HG02973 (cell line): ENCODE data around the gene PPP1R13B.

Experiments used
- ATAC-seq: cut with Tn5 transposase; IDR thresholded peaks from one replicate; pipeline ENCODE4 v1.9.1; 2021; ENCODE audit warnings: moderate library complexity; ENCODE audit not compliant: unreplicated experiment

PPP1R13B gene

DNA sequence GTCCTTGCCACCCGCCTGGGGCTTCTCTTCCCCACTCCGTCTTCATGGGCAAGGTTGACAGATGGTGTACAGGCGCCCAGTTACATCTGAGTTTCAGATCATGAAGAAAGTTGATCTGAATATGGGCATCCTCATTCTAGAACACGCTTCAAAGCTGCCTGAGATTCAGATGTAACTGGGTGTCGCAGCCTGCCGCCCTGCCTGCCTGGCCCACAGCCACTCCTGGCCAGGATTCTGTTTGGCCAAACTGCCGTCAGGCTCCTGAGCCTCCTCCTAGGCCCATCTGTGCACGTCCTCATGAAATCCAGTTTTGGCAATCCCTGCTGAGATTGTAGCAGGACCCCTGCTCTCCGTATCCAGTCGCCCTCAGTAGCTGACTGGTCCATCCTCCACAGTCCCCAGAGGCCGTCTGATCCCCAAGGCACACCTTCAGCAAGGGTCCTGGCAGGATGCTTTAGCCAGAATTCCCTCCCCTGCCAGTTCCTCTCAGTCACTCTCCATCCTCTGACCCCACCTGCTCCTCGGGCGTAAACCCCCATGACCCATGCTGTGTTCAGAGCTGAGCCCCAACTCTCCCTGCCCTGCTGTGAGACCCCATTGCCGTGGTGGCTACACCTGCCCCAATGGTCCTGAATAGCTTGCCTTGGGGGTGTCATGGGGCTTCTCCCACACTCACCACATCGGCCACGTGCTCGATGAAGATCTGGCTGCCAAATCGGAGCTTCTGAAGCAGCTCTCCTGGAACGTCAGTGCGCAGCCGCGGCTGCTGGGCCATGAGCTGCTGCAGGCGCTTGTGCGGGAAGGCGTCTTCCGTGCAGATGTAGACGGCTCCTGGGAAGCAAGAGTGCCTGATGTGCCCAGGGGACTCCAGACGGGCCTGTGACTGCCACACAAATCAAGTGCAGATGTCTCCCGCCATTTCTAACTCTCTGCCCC is 144.6 kb downstream of the PPP1R13B start:
- no peak for ATAC-seq

DNA sequence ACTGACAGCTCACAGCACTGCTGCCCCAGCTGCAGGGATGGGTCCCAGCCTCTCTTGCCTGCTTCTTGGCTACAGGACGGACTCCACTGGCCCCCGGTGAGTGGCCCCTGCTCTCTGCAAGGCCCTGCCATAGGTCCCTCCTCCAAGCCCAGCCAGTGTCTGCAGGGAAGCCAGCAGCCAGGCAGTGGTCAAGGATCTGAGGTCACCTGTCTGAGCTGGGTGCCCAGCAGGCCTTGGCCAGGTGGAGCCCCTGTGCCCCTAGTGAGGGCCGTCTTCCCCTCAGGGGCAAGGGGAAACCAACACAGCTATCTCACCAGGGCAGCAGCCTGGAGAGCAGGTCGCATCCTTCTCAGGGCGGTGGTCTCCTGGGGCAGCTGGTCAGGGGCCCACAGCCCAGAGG is 145.3 kb downstream of the PPP1R13B start:
- no peak for ATAC-seq

DNA sequence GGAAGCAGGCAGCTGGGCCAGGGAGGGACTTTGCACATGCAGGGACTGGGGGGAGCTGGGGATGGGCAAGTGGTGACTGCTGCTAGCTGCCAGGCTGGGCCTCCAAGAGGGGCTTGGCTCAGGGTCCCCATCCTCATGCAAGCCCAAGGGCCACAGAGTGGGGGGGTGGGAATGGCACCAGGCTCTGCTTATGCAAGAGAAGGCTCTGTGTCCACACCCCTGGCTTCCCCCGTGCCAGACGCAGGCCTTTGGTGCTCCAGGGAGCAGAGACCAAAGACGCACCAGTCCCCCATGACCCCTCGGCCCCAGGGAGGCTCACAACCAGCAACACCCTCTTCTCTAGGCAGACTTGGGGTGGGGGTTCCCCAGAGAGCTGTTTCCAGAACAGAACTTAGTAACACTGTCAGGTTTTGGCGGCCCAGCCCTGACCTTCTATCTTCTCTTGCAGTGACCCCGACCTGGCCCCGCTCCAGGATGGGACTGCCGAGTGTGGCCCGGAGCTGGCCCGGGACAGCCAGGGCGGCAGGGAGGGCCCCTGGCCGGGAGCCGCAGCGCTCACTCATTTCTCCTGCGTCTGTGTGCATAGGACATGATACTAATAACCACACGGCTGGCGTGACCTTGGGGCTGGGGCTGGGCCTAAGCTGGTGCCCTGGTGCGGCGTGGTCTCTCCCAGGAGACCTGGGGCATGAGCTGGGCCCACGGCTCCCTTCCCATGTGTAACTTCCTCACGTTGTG is 146.5 kb downstream of the PPP1R13B start:
- ATAC-seq = no peak

GRCh38 chr14:103699901-103700752 is 147.2 kb downstream of the PPP1R13B start:
- no peak for ATAC-seq

DNA sequence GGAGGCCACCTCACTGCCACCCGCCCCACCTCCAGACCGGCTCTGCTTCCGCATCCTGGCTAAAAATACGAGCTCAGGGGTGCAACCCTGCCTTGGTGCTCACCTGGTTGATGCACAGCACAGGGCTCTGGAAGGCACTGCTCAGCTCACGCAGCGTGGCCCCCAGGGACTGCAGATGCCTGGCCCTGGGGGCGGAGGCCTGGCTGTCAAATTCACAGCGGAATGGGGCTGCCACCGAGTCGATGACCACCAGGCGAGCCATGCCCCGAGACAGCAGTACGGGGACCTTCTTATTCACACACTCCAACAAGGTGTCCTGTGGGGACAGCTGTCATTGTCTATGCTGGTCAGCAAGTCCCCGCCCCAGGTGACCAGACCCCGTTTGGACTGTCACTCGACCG is 148.1 kb downstream of the PPP1R13B start:
- no peak for ATAC-seq

GRCh38 chr14:103698380-103699260 is 148.8 kb downstream of the PPP1R13B start:
- no peak for ATAC-seq

GRCh38 chr14:103697603-103698379 is 149.6 kb downstream of the PPP1R13B start:
- no peak for ATAC-seq

DNA sequence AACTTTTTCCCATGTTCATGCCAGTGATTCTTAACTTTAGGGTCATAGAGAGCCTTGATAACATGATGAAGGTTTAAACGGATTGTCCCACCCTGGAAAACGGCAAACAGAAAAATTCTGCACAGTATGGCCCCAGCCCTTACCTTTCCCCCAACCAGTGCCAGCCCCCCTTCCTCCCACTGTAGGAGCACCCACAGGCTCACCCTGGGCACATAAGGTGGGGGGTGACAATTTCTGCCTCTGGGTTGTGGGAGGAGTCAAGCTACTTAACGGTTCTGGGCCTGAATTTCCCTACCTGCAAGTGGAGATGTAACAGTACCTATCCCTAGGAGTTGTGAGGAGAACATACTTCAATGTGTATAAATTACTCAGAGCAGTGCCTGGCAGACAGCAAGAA is 150.2 kb downstream of the PPP1R13B start:
- no peak for ATAC-seq

DNA sequence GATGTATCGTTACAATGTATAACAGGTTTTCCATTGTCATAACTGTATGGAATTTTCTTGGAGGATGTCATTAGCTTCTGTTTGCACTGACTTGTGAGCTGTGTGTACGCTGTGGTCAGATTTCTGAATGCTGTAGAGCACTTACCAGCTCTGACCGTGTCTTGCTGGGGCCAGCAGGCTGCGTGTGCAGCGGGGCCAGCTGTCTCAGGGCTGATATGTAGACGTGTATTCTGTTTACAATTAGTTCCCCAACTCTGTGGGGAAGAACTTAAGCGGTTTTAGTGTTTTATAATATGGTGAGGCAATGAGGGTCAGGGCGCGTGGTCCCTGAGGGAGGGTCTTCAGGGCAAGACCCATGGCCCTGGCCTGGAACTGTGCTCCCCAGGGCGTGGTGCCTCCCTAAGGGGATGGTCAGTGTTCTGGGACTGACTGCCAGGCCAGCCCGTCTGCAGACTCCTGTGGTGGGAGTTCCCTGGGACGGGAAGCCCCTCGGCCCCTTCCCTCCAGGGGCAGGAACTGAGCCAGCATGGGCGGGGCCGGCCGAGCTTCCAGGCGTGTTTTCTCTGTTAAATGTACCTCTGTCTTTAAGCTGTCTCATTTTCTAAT is 150.8 kb downstream of the PPP1R13B start:
- ATAC-seq = no peak

- ATAC-seq = no peak
Measured at GRCh38 chr14:103696070-103696402, 151.3 kb downstream of the PPP1R13B start.

- no peak for ATAC-seq
Measured at GRCh38 chr14:103695296-103696069, 151.9 kb downstream of the PPP1R13B start.

DNA sequence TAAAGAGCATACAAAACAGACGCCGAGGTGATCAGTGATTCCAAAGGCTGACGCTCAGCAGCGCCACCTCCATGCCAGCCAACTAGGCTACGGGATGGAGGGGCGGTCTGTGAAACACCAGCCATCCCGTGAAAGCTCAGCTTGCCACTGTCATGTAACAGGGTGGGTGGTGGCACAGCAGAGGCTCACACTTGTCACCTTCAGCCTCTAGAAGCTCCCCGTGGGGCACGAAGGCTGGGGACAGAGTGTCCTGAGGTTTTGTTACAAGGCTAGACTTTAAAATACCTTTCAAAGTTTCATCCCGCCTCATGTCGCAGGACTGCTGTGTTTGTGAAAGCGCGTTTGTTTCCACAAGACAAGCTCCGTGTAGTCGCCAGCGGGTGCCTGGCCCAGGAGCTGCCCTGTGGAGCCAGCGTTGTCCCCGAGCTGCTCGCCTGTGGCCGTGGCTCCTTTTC is 152.8 kb downstream of the PPP1R13B start:
- no peak for ATAC-seq

DNA sequence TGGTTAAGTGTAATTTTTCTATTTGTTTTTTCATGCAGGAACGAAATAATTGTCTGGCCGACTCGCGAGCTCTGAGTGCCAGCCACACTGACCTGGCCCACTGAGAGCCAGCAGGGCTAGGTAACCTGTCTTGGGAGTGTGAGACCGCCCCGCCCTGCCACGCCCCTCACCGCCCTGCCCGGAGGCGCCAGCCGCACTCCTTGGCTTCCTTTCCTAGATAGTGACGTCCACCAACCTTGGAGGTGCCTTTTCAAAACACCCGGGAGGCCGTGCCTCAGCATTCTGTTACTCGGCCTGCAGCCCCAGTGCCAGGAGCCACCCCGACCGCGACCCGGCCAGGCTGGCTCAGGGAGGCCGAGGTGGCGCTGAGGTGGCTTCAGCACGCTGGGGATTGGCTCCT is 153.9 kb downstream of the PPP1R13B start:
- ATAC-seq = no peak

DNA sequence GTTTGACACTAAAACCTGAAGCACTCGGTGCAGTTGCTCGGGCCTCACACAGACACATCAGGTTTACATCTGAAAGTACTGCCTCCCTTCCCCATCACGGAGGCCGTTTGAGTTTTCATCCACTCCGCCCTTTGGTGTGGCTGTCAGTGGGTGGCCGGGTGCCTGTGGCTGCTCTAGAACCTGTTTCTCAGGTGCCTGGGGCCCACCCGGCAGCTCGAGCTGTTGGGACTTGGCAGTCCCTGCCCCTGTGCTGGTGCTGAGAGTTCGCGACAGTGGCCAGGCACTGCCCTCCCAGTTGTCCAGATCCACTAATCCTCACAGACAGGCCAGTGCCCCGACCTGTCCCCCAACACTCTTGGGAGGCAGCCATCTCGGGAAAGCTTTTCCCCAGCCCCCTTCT is 154.5 kb downstream of the PPP1R13B start:
- no peak for ATAC-seq

DNA sequence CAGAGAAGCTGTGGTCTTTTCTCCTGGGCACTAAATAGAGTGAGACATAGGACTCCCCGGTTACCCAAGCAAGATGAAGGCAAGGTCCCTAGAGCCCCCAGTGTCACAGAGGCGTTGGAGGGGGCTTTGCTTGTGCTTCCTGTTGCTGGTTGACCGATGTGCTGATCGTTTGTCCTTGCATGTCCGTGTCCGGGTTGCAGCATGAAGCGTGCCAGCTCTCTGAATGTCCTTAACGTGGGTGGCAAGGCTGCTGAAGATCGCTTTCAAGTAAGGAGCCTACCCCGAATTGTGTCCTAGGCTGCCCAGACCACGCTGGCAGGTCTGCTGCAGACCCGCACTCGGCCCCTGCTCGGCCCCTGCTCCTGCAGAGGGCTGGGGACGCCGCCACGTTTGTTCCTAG is 155.2 kb downstream of the PPP1R13B start:
- peak; percentile 12 for ATAC-seq

- peak; percentile 57 for ATAC-seq
Measured at GRCh38 chr14:103691655-103692054, 155.7 kb downstream of the PPP1R13B start.

DNA sequence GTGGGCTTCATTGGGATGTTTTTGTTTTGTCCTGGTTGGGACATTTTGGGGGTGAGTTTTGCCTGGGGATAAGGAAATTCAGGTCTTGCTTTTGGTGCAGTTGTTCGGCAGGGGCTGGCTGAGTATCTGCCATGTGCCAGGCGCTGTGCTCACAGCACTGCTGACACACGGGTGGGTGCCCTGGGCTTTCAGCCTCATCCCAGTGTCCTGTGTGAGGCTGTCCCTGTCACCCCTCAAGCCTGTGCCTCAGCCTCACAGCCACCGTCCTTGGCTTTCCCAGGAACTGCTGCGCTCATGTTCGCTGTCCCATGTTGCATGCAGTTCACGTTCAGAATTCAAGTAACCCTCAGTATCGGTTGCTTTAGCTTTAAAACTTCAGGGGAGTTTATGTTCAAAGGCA is 157.0 kb downstream of the PPP1R13B start:
- ATAC-seq = no peak
